ENCODE results near the gene PARD3B.

PARD3B gene

DNA sequence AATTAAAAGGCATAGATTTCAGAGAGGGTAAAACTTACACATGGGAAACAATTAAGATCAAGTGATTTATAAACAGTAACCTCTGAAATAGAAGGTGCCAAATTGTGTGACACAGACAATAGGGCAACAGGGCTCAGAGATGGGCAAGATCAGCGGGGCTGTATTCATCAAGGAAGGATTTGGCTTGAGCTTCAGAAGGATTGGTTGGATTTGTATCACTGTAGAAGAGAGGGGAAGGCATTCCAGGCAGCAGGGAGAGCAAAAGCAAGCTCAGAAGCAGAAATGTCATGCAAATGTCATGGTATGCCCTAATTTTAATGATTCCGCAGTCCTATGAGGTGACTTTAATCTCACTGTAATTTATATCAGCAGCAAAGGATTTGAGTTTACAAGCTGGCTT is 722.0 kb downstream of the PARD3B start:
- no peak for DNase-seq (ENCODE audit: low spot score)
- no peak for TF ChIP-seq CTCF (IDR thresholded peaks at IDR 0.05; ENCODE audit: extremely low read depth, missing control alignments)

DNA sequence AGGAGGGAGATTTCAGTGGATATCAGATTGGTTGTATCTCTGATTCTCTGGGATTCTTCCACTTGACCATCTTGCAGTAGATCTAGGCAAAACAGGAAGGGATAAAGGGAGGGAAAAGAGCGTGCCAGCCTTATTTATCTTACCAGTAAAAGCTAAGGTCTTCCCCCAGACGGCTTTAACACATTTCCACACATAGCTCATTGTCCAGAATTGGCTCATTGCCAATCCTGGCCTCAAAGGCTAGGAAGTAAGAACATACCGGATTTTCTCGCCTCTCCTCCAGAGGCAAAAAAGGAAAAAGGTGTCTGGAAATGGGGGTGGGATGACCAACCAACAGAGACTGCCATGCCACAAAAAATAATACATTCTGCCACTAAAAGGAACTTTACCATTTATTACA is 725.4 kb downstream of the PARD3B start:
- no peak for DNase-seq (ENCODE audit: low spot score)
- TF ChIP-seq CTCF (IDR thresholded peaks at IDR 0.05; ENCODE audit: extremely low read depth, missing control alignments), result no peak

DNA sequence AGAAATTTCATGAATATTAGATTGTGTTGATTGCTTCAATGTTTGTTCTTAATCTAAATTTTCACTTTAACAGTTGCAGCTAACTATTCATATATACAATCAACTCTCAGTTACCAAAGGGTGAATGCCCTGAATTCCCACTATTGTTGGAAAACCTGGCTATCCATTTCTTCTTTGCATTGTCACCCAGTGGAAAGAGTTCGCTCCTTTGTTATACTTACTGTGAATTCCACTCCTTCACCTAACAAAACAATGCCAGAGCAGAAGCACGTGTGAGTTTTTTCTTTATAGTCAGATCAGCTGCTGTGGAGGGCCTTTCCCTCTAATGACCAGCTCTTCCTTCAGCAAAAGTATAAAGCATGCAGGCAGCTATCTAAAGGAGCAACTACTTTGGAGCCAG is 727.9 kb downstream of the PARD3B start:
- TF ChIP-seq CTCF (IDR thresholded peaks at IDR 0.05; ENCODE audit: extremely low read depth, missing control alignments), result no peak
- no peak for DNase-seq (ENCODE audit: low spot score)

- DNase-seq (ENCODE audit: low spot score), result no peak
Measured at GRCh38 chr2:205273627-205274026, 728.4 kb downstream of the PARD3B start.

DNA sequence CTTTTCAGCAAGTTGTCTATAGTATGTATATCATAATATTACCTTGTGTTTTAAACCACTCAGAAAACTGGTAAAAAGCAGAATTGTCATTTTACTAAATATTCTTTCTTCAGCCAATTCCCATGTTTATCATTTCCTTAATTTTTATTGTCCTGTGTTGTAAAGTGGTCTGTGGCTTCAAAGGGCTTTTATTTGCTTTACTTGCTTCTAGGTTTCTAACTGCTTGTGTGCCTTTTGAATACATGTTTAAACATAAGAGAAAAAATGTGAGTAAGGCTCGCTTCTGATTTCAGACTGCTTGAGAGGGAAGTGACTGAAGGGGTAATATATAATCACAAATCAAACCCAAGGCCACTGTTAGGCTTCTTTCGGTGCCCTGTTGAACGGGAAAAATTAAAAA is 729.5 kb downstream of the PARD3B start:
- TF ChIP-seq CTCF (IDR thresholded peaks at IDR 0.05; ENCODE audit: extremely low read depth, missing control alignments), result no peak
- no peak for DNase-seq (ENCODE audit: low spot score)

More at GRCh38 chr2:205273627-205274026, 728.4 kb downstream of the PARD3B start:
- TF ChIP-seq CTCF (IDR thresholded peaks at IDR 0.05; ENCODE audit: extremely low read depth, missing control alignments), result no peak

- DNase-seq (ENCODE audit: low spot score), result no peak
- no peak for TF ChIP-seq CTCF (IDR thresholded peaks at IDR 0.05; ENCODE audit: extremely low read depth, missing control alignments)
Measured at GRCh38 chr2:205276116-205276777, 731.0 kb downstream of the PARD3B start.

- TF ChIP-seq CTCF (IDR thresholded peaks at IDR 0.05; ENCODE audit: extremely low read depth, missing control alignments), result no peak
- no peak for DNase-seq (ENCODE audit: low spot score)
Measured at GRCh38 chr2:205280596-205281236, 735.4 kb downstream of the PARD3B start.
